ENCODE results near the gene SPATS2L.
"Not testable (repeated sequence)": the region's sequence is repeated elsewhere in the genome, so short reads cannot be mapped to it uniquely, and the experiment has no call there.

Gene SPATS2L

GRCh38 chr2:200319548-200320337 lies 13.2 kb downstream of the SPATS2L start:
- DNase-seq (ENCODE audit: low read depth in 2 of 2), result no peak

- no peak for DNase-seq (ENCODE audit: low read depth in 2 of 2)
Measured at GRCh38 chr2:200320344-200320743, 13.9 kb downstream of the SPATS2L start.

- DNase-seq (ENCODE audit: low read depth in 2 of 2), result no peak
Measured at GRCh38 chr2:200320991-200321390, 14.5 kb downstream of the SPATS2L start.

DNA sequence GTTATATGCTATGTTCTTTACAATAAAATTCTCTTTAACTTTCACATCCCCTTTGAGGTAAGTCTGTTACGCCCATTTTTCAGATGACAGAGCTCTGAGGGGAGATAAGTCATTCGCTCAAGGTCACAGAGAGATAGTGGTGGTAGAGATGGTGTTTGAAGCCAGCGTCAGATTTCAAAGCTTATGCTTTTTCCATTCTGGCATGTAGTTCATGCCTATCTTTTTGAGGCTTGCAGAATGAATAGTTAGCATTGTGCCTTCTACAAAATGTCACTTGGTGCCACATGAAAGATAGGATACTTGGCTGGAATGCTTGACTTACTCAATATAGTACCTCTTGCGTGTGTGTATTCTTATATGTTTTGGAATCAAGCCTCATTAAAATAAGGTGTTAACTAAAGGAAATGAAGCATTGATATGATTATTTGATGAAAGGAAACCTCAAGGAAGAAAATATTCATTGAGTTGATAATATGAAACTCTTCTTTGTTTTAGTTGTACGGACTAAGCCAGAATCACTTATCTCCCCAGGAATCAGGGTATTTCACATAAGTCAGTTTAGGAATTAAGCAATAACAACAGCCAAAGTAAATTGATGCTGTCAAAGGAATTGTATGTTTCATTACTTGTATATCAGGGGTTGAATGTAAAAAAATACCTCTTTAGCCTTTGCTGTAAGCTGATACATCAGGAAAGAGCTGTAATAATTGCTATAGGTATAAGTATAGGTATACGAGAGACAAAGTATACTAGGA lies 15.5 kb downstream of the SPATS2L start:
- DNase-seq (ENCODE audit: low read depth in 2 of 2), result no peak

DNA sequence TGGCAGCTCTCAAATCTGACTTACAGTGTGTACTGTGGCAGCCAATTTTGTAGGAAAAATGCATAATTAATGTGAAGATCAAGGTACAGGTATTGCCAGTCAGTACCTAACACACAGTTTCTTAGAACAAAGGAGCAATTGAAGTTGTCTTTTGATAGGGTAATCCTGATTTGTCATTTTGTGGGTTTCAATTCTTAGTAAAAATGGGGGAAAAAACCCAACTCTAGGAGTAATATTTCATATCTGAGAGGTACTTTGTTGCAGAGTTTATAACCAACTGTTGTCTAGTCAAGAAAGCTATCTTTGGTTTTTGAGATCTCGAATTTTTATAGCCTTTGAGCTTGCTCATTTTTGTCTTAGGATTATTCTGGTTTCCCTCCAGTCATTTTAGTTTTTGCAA lies 16.1 kb downstream of the SPATS2L start:
- no peak for DNase-seq (ENCODE audit: low read depth in 2 of 2)

GRCh38 chr2:200324362-200324761 lies 17.9 kb downstream of the SPATS2L start:
- DNase-seq (ENCODE audit: low read depth in 2 of 2), result no peak

DNA sequence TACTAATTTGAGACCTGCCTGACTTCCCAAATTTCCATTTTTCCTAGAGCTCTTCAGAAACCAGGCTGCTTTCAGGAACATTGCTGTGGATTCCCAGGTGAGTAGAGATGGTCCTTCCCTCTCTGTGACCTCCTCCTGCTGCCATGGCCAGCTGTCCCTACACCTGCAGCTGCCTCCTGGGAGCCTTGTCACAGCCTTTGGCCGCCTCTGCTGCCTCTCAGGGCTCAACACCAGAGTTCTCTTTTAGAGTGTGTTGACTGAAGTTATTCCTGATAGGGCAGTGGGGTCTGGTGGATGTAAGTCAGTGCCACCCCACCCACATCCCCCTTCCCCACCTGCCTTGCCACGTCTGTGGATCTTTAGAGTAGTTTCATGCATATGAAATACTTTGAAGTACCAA lies 22.9 kb downstream of the SPATS2L start:
- DNase-seq (ENCODE audit: low read depth in 2 of 2), result no peak

DNA sequence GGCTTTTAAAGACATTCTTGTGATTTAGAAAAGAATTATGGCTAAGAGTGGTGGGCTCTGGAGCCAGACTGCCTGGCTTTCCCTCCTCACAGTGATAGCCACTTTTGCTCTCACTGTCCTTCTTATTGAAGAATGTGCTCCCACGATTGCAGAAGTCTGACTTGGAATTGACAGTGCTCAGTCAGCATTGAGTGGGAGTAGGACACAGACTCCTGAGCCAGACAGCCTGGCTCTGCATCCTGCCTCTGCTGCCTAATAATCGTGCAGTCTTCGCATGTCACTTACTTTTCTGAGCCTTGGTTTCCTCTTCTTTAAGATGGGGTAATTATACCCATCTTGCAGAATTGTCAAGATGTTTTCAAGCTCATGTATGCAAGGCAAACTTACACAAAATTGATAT lies 23.3 kb downstream of the SPATS2L start:
- no peak for DNase-seq (ENCODE audit: low read depth in 2 of 2)

GRCh38 chr2:200330351-200331060 lies 24.0 kb downstream of the SPATS2L start:
- no peak for DNase-seq (ENCODE audit: low read depth in 2 of 2)

- DNase-seq (ENCODE audit: low read depth in 2 of 2), result no peak
Measured at GRCh38 chr2:200331061-200331400, 24.5 kb downstream of the SPATS2L start.

- DNase-seq (ENCODE audit: low read depth in 2 of 2), result no peak
Measured at GRCh38 chr2:200335657-200336056, 29.2 kb downstream of the SPATS2L start.

DNA sequence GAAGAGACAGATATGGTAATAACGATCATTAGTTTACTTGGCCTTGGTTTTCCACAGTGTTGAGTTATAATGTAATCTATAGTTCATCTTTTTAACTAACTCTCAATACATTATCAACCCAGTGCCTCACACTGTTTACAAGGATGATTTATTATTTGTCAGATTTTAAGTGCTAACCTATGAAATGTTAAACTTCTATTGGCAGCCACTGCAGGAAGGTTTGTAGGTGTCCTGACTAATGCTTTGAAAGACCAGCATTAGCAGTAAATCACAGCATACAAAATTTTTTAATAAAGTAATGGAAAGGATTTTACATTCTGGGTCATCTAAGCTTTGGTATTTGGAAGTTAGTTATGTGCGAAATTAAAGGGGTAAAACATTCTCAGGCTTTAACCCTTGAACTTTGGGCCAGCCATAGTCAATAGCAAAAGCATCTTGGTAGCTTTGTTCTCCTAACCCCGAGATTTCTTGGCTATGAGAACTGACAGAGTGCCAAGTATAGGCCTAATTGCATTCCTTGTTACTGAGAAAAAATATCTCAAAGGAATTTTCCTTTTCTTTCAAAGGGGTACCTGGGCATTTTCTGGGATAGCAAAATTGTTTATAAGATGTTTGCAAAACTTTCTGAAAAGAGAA lies 30.6 kb downstream of the SPATS2L start:
- no peak for DNase-seq (ENCODE audit: low read depth in 2 of 2)

DNA sequence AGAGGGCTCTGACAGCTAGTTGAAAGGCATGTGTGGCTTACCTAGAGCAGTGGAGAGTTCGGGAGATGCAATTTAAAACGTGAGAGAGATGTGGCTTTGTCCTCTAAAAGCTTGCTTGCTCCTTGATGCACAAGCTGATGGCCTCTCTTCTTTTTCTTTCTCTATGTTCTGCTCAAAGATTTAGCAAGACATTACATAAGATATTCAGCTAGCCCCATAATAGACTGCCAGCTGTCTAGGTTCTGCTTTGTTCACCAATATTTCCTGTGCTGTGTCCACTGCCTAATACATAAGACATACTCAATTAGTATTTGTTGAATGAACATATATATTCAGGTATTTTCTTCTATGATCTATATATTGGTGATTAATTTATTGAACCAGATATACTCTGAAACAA lies 31.1 kb downstream of the SPATS2L start:
- no peak for DNase-seq (ENCODE audit: low read depth in 2 of 2)

DNA sequence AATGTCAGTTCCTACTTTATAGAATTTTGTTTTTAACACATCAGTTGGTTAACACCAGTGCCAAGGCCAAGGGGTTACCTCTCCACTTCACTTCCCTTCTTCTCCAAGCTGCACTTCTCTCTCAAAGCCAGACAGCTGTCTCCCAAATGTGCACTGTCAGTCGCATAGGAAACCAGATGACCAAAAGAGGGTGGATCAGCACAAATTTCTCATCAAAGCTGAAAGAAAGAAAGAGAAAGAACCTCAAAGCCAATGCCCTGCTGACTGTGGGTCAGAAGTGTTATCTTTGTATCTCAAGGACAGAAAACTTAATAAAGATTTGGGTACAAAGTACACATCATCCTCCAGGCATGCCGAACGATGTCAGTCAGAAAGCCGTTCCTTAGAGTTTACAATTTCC lies 32.2 kb downstream of the SPATS2L start:
- DNase-seq (ENCODE audit: low read depth in 2 of 2), result no peak

- DNase-seq (ENCODE audit: low read depth in 2 of 2), result no peak
Measured at GRCh38 chr2:200340508-200341224, 34.2 kb downstream of the SPATS2L start.

- DNase-seq (ENCODE audit: low read depth in 2 of 2), result no peak
Measured at GRCh38 chr2:200341376-200341775, 34.9 kb downstream of the SPATS2L start.

DNA sequence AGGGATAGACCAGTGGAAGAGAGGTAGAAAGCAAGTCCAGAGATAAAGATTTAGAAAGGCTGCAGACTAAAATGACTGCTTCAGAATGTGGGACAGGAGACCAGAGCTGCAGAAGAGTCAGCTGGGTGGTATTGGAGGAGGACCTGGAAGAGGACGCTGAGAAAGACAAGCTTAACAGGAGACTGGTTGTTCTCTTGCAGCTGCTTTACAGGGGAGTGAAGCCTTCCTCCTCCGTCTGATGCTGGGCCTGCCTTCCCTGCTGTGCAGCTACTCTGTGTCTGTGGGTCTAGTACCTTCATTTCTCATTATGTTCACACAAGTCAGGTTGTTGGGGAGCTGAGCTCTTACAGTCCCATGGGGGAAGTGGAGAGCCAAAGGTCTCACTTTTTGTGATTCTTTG lies 35.7 kb downstream of the SPATS2L start:
- no peak for DNase-seq (ENCODE audit: low read depth in 2 of 2)

- no peak for DNase-seq (ENCODE audit: low read depth in 2 of 2)
Measured at GRCh38 chr2:200342654-200343053, 36.2 kb downstream of the SPATS2L start.

GRCh38 chr2:200344202-200344601 lies 37.7 kb downstream of the SPATS2L start:
- not testable (repeated sequence) for DNase-seq (ENCODE audit: low read depth in 2 of 2)

GRCh38 chr2:200345975-200346374 lies 39.5 kb downstream of the SPATS2L start:
- no peak for DNase-seq (ENCODE audit: low read depth in 2 of 2)

- DNase-seq (ENCODE audit: low read depth in 2 of 2), result no peak
Measured at GRCh38 chr2:200347301-200347700, 40.8 kb downstream of the SPATS2L start.
